HG03469 (cell line): ENCODE measurements around the gene FHL1.
"Not testable (repeated sequence)": the region's sequence is repeated elsewhere in the genome, so short reads cannot be mapped to it uniquely, and the experiment has no call there.

Experiments used
- ATAC-seq: cut with Tn5 transposase; IDR thresholded peaks from one replicate; pipeline ENCODE4 v1.9.1; 2021; ENCODE audit warnings: mild to moderate bottlenecking, moderate library complexity, moderate number of reproducible peaks; ENCODE audit not compliant: unreplicated experiment

Gene FHL1

DNA sequence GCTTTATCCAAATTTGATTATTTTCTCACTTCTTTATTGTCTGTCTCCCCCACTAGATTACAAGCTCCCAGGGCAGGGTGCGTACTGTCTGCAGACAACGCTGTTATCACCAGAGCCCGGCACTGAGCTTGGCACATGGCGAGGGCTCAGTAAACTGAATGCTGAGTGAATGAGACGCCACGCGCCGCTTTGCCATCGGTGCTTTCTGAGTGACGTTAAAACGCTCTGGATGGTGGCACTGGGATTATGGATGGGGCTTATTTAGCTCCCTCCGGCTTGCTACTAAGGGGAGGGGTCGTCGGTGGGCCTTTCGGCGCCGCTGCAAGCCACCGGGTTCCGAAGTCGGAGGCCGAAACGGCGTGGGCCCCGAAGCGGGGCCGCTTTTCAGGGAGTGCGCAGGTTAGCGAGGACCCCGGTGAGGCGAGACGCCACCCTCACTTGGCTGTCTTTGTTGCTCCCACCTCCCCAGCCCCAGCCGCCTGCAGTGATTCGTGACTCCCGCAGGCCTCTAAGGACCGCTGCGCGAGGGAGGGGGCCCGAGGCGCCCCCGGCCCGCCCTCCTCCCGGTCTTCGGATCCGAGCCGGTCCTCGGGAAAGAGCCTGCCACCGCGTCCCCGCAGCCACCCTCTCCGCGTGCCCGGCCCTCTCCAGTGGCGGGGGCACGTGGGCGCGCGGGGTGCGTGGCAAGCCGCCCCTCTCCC is 569 bp upstream of the FHL1 start:
- no peak for ATAC-seq

GRCh38 chrX:136147976-136148375 is 643 bp downstream of the FHL1 start:
- no peak for ATAC-seq

GRCh38 chrX:136148391-136148790 is 1.1 kb downstream of the FHL1 start:
- no peak for ATAC-seq

- ATAC-seq, result no peak
These were observed 7.7 kb downstream of the FHL1 start for GRCh38 chrX:136154998-136155397.

GRCh38 chrX:136156560-136157117 is 9.3 kb downstream of the FHL1 start:
- no peak for ATAC-seq

DNA sequence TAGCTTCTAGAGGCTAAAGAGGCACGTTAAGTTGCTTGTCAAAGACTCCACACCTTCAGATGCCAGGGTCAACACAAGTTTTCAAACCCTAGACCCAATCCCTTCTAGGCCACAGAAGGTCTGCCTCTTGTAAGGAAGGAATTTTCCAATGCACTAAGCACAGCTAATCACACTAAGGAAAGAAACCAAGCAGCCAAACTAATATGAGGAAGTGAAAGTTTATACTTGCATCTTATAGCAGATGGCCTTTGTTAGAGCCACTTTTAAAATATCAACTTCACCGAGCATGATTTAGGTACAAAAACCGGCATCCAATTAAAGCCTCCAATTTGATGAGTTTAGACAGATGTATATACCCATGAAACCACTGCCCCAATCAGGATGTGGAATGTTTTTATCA is 9.9 kb downstream of the FHL1 start:
- no peak for ATAC-seq

GRCh38 chrX:136158685-136159084 is 11.4 kb downstream of the FHL1 start:
- ATAC-seq, result no peak

- no peak for ATAC-seq
These were observed 12.3 kb downstream of the FHL1 start for GRCh38 chrX:136159611-136160025.

- ATAC-seq, result peak; percentile 58
These were observed 15.7 kb downstream of the FHL1 start for GRCh38 chrX:136162827-136163570.

- ATAC-seq, result no peak
These were observed 16.4 kb downstream of the FHL1 start for GRCh38 chrX:136163689-136164088.

DNA sequence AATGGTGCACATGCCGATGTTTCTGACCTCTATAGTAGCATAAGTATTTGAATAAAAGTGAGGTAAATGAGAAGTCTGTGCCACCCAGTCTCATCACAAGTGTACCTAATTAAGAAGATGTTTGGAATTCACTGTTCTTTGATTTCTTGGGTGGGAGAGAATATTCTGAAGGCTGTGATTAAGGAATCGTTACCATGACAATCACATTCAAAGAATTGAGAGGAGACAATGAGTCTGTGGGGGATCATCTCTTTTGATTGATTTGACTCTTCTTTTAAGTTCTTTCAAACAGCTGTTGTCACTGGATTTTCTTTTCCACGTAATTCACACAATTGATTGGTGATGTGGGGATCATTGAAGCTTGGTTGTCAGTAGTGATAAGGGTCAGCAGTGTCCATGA is 18.1 kb downstream of the FHL1 start:
- no peak for ATAC-seq

- no peak for ATAC-seq
These were observed 19.0 kb downstream of the FHL1 start for GRCh38 chrX:136166221-136166855.

DNA sequence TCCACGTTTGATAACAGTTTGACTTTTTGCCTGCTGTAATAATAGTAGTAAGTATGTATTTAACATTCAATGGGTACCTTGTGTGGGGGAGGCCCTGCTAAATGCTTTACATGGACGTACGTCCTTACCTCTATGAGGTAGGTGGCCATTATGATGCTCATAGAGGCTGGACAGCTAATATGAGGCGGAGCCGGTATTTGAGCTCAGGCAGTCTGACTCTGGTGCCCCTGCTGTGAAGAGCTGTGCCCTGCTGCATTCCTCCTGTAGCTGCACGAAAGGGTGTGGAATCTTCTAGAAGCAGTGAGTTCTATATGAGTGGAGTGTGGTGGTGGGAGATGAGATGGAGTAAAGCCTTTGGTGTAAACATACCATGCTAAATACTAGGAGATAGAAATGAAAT is 20.7 kb downstream of the FHL1 start:
- ATAC-seq, result not testable (repeated sequence)

GRCh38 chrX:136168929-136169735 is 21.8 kb downstream of the FHL1 start:
- ATAC-seq, result no peak

GRCh38 chrX:136170139-136170800 is 22.9 kb downstream of the FHL1 start:
- no peak for ATAC-seq

DNA sequence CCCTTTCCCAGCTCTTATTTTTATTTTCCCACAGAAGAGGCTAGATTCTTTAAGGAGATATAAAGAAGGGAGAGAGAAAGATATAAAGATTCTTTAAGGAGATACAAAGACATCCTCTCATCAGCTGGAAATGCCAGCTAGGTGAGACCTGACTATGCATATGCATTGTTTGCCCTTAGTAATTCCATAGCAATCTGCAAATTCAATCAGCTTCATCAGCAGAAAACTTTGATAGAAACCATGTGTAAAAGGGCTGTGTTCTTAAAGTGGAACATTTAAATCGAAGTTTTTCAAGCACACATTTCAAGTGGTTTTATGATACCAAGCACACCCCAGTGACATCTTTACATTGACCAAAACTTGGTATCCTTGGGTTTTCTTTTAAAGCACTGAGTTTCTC is 24.1 kb downstream of the FHL1 start:
- ATAC-seq, result no peak

DNA sequence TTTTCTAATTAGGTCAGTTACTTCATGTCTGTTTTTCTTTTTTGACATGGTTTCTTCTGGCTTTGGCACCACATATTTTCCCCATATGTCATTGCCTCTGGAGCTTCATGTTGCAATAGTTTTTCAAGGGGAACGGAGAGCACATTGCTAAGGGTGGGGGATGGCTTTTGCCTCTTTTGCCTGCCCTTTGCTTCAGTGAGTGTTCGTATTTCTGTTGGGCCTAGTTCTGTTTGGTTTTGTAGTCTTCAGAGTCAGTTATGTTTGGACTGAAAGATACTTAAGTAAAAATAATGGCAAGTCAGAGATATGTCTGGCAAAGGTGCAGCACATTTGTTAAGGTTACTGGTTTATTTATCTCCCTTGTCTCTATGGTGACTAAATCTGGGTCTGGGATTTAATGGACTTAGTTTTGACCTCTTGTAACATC is 29.1 kb downstream of the FHL1 start:
- no peak for ATAC-seq

- ATAC-seq, result no peak
These were observed 31.8 kb downstream of the FHL1 start for GRCh38 chrX:136179133-136179532.

- no peak for ATAC-seq
These were observed 35.1 kb downstream of the FHL1 start for GRCh38 chrX:136182414-136182813.

GRCh38 chrX:136183172-136183571 is 35.8 kb downstream of the FHL1 start:
- no peak for ATAC-seq
